ENCODE measurements around the gene HACD4. TPM values are rescaled to one million over a fixed set of nuclear protein-coding genes. Genes with fewer than 3 reads are reported as not detected.
A peak's percentile ranks its signal among the peaks of the same experiment; 100 is the strongest.

HACD4 gene
- total RNA-seq, 1 donor = 8.3 TPM

DNA sequence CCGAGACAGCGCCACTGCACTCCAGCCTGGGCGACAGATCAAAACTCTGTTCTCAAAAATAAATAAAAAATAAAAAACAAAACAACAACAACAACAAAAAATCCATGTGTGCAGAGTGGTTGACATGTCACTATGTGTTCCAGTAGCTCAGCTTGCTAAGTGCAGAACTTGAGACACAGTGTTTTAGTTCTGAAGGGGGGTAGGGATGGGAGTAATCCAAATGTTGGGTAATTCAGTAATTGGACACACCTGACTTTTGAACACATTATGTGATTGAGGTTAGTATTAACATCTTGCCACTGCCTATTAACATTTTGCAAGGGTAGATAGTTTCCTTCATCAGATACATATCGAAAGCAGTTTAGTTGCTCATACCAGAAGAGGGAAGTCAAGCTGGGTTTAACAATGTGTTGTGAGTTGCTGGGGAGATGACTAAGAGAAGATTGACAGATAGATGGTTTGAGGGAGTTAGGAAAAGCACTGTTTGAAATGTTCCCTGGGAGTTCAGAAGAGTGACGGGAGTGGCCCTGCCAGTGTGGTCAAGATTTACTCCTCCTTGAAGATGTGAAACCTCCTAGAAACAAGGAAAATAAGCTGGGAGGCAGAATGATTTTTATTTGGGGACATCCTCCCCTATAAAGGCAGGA lies 928 bp downstream of the HACD4 start:
- no peaks in the 10 kb centered on the region for H3K79me2 ChIP-seq (ENCODE audit: insufficient read depth, low read length)
- no peak for TF ChIP-seq CTCF (IDR thresholded peaks at IDR 0.05; ENCODE audit: extremely low read depth, low read depth, low read length)
- DNase-seq (ENCODE audit: insufficient read length, low spot score, missing footprints) = peak; percentile 93
- peak overlapping the region; percentile 93 for H2AFZ ChIP-seq (ENCODE audit: low read length)
- H3K4me3 ChIP-seq (ENCODE audit: insufficient read depth, low read length) = peak overlapping the region; percentile 75
- peak overlapping the region; percentile 92 for H3K4me2 ChIP-seq (ENCODE audit: insufficient read depth, low read length)
- H4K20me1 ChIP-seq (ENCODE audit: insufficient read depth, low read length) = no peaks in the 10 kb centered on the region
- peaks cover 20% of the 10 kb centered on the region for H3K4me1 ChIP-seq (ENCODE audit: insufficient read depth, low read length)
- no peaks in the 10 kb centered on the region for H3K27me3 ChIP-seq (ENCODE audit: insufficient read depth, low read length)
- H3K9me3 ChIP-seq (ENCODE audit: low read depth, low read length) = no peaks in the 10 kb centered on the region
- no peaks in the 10 kb centered on the region for H3K36me3 ChIP-seq (ENCODE audit: insufficient read depth, low read length)
- H3K27ac ChIP-seq (ENCODE audit: low read depth, low read length) = peak overlapping the region; percentile 30

DNA sequence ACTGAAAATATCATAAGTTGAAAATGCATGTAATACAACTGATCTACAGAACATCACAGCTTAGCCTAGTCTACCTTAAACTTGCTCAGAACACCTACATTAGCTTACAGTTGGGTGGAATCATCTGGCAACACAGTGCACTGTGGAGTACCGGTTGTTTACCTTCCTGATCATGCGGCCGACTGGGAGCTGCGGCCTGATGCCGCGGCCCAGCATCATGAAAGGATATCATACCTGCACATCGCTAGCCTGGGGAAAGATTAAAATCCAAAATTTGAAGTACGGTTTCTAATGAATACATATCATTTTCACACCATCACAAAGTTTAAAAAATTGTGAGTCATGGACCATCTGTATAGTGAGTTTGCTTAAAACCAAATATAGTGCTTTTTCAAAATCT lies 1.8 kb downstream of the HACD4 start:
- no peak for TF ChIP-seq CTCF (IDR thresholded peaks at IDR 0.05; ENCODE audit: extremely low read depth, low read depth, low read length)
- Histone ChIP-seq H3K4me3 (ENCODE audit: insufficient read depth, low read length) (no peak overlapping the region), H3K36me3 (ENCODE audit: insufficient read depth, low read length) (no peaks in the 10 kb centered on the region), H3K4me1 (ENCODE audit: insufficient read depth, low read length) (peaks cover 20% of the 10 kb centered on the region), H3K9me3 (ENCODE audit: low read depth, low read length) (no peaks in the 10 kb centered on the region), H2AFZ (ENCODE audit: low read length) (no peak overlapping the region), H4K20me1 (ENCODE audit: insufficient read depth, low read length) (no peaks in the 10 kb centered on the region), H3K4me2 (ENCODE audit: insufficient read depth, low read length) (no peak overlapping the region), H3K79me2 (ENCODE audit: insufficient read depth, low read length) (no peaks in the 10 kb centered on the region), H3K27me3 (ENCODE audit: insufficient read depth, low read length) (no peaks in the 10 kb centered on the region), H3K27ac (ENCODE audit: low read depth, low read length) (no peak overlapping the region)
- no peak for DNase-seq (ENCODE audit: insufficient read length, low spot score, missing footprints)

- H3K79me2 ChIP-seq (ENCODE audit: insufficient read depth, low read length) = no peaks in the 10 kb centered on the region
- no peak for TF ChIP-seq CTCF (IDR thresholded peaks at IDR 0.05; ENCODE audit: extremely low read depth, low read depth, low read length)
- no peaks in the 10 kb centered on the region for H3K36me3 ChIP-seq (ENCODE audit: insufficient read depth, low read length)
- H4K20me1 ChIP-seq (ENCODE audit: insufficient read depth, low read length) = no peaks in the 10 kb centered on the region
- H3K4me1 ChIP-seq (ENCODE audit: insufficient read depth, low read length) = peaks cover 20% of the 10 kb centered on the region
- H2AFZ ChIP-seq (ENCODE audit: low read length) = peak overlapping the region; percentile 16
- H3K27me3 ChIP-seq (ENCODE audit: insufficient read depth, low read length) = no peaks in the 10 kb centered on the region
- H3K9me3 ChIP-seq (ENCODE audit: low read depth, low read length) = no peaks in the 10 kb centered on the region
- DNase-seq (ENCODE audit: insufficient read length, low spot score, missing footprints) = peak; percentile 80
- H3K4me3 ChIP-seq (ENCODE audit: insufficient read depth, low read length) = no peak overlapping the region
- no peak overlapping the region for H3K27ac ChIP-seq (ENCODE audit: low read depth, low read length)
- no peak overlapping the region for H3K4me2 ChIP-seq (ENCODE audit: insufficient read depth, low read length)
Observed at GRCh38 chr9:21028466-21028865, 3.0 kb downstream of the HACD4 start.

DNA sequence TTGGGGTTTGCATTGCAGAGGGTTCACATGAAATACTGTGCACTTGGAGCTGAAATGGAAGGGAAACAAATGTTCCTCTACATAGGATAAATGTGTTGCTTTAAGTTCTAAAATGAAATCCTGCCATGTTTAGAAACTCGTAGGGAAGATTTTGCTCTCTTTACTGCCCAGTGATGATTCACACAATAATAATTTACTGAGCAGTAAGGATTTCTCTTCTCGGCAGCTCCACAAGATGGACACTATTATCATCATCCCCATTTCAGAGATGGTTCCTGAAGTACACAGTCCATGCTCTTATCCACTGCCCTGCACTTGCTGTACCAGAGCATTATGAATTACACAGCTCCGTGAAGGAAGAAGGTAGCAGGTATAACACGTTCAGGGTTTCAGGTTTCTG lies 4.1 kb downstream of the HACD4 start:
- H3K27me3 ChIP-seq (ENCODE audit: insufficient read depth, low read length) = no peaks in the 10 kb centered on the region
- H4K20me1 ChIP-seq (ENCODE audit: insufficient read depth, low read length) = no peaks in the 10 kb centered on the region
- DNase-seq (ENCODE audit: insufficient read length, low spot score, missing footprints) = no peak
- no peak for TF ChIP-seq CTCF (IDR thresholded peaks at IDR 0.05; ENCODE audit: extremely low read depth, low read depth, low read length)
- no peaks in the 10 kb centered on the region for H3K9me3 ChIP-seq (ENCODE audit: low read depth, low read length)
- no peak overlapping the region for H3K27ac ChIP-seq (ENCODE audit: low read depth, low read length)
- no peaks in the 10 kb centered on the region for H3K79me2 ChIP-seq (ENCODE audit: insufficient read depth, low read length)
- peaks cover 20% of the 10 kb centered on the region for H3K4me1 ChIP-seq (ENCODE audit: insufficient read depth, low read length)
- peak overlapping the region; percentile 50 for H3K4me2 ChIP-seq (ENCODE audit: insufficient read depth, low read length)
- H3K36me3 ChIP-seq (ENCODE audit: insufficient read depth, low read length) = no peaks in the 10 kb centered on the region
- no peak overlapping the region for H3K4me3 ChIP-seq (ENCODE audit: insufficient read depth, low read length)
- peak overlapping the region; percentile 73 for H2AFZ ChIP-seq (ENCODE audit: low read length)
